Activated naive CD4-positive, alpha-beta T cell treated with anti-CD3 and anti-CD28 coated beads for 36 hours (primary cell): ENCODE measurements around the gene PLD3. TPM values are rescaled to one million over a fixed set of nuclear protein-coding genes. Genes with fewer than 3 reads are reported as not detected.

Source experiments
- CTCF ChIA-PET: fragments of 350-600 bp; sonication (Branson Sonifier 250); formaldehyde crosslinking; loops from one replicate; lab custom pipeline; 2021; ENCODE audit warnings: antibody characterized with exemption; lab: Charles Lee
- DNase-seq: peaks from one replicate; pipeline ENCODE4 v3.0.0-alpha.2; 2020
- H3K27ac Mint-ChIP-seq: one replicate; pipeline ENCODE4 v1.8.0; 2021; ENCODE audit warnings: mild to moderate bottlenecking, mixed read lengths
- H3K27me3 Mint-ChIP-seq: one replicate; pipeline ENCODE4 v1.8.0; 2021; ENCODE audit warnings: low read depth, mixed read lengths
- H3K36me3 Mint-ChIP-seq: one replicate; pipeline ENCODE4 v1.8.0; 2021; ENCODE audit warnings: low read depth, mixed read lengths
- H3K4me1 Mint-ChIP-seq: one replicate; pipeline ENCODE4 v1.8.0; 2021; ENCODE audit warnings: low read depth, mixed read lengths
- H3K4me3 Mint-ChIP-seq: one replicate; pipeline ENCODE4 v1.8.0; 2021; ENCODE audit warnings: mild to moderate bottlenecking, moderate library complexity, mixed read lengths
- H3K9me3 Mint-ChIP-seq: one replicate; pipeline ENCODE4 v1.8.0; 2021; ENCODE audit warnings: mixed read lengths
- intact Hi-C: fragments of 100-400 bp; cut with micrococcal nuclease; formaldehyde crosslinking; loops from one replicate; pipeline ENCODE4 v1.15.1; 2023
- total RNA-seq, 2 experiments: library from RNA; stranded (reverse); gene quantifications; one replicate each; pipeline ENCODE4 v1.2.3, GENCODE V29; 2021

Gene PLD3
- total RNA-seq, 2 experiments from 2014 or later, result 57.6 to 58.2 TPM

DNA sequence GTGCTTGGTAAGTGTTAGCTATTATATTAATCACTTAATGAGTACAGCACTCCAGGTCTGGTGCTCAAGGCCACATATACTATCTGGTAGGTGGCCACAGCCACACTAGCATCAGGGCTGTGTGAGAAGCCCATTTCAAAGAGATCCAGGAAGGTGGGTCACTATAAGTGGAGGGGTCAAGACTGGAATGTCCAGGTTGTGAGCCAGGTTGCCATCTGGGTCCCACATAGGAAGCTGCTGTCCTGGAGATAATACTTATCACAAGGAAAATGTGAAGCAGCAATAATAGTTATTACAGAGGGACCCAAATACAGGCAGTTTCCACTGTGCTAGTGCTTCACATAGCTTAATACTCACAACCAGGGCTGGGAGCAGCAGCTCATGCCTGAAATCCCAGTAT, 13.4 kb upstream of the PLD3 start:
- CTCF ChIA-PET, result no interaction called here
- Mint-ChIP-seq H3K4me1 (no peaks in the 10 kb centered on the region), H3K36me3 (peaks cover 37% of the 10 kb centered on the region), H3K27me3 (no peaks in the 10 kb centered on the region), H3K27ac (no peak overlapping the region), H3K9me3 (no peaks in the 10 kb centered on the region), H3K4me3 (no peak overlapping the region)
- no peak for DNase-seq
- intact Hi-C loops, result no loop called here

- Mint-ChIP-seq H3K27me3 (no peaks in the 10 kb centered on the region), H3K9me3 (no peaks in the 10 kb centered on the region), H3K36me3 (peaks cover 36% of the 10 kb centered on the region), H3K4me3 (no peak overlapping the region), H3K4me1 (no peaks in the 10 kb centered on the region), H3K27ac (no peak overlapping the region)
- CTCF ChIA-PET, result no interaction called here
- intact Hi-C loops, result no loop called here
- DNase-seq, result no peak
Measured at GRCh38 chr19:40335855-40336600, 12.5 kb upstream of the PLD3 start.

- CTCF ChIA-PET, result no interaction called here
- Mint-ChIP-seq H3K9me3 (no peaks in the 10 kb centered on the region), H3K4me3 (no peak overlapping the region), H3K27me3 (no peaks in the 10 kb centered on the region), H3K4me1 (no peaks in the 10 kb centered on the region), H3K27ac (no peak overlapping the region), H3K36me3 (peaks cover 31% of the 10 kb centered on the region)
- no peak for DNase-seq
- intact Hi-C loops, result no loop called here
Measured at GRCh38 chr19:40336601-40336900, 11.9 kb upstream of the PLD3 start.

DNA sequence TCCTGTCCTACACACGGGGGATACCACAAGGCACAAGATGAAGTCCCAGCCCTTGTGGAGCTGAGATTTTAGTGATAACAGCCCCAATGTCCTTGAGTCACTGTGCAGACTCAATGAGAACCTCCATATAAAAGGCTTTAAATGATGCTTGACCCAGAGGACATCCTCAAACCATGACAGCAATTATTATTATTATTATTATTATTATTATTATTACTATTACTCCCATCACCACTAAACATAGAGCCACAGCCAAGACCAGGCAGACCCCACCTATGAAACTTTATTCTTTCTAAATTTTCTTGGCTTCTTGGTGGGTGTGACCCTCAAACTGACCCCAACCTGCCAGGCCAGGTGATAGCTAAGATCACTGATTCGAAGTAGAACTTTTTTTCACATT, 11.4 kb upstream of the PLD3 start:
- intact Hi-C loops, result no loop called here
- Mint-ChIP-seq H3K9me3 (no peaks in the 10 kb centered on the region), H3K4me1 (no peaks in the 10 kb centered on the region), H3K4me3 (no peak overlapping the region), H3K36me3 (peaks cover 29% of the 10 kb centered on the region), H3K27ac (no peak overlapping the region), H3K27me3 (no peaks in the 10 kb centered on the region)
- no peak for DNase-seq
- CTCF ChIA-PET, result interaction anchor here (0.5 kb wide), 1 partner anchor 31 kb away, joined by 3 read pairs; no protein-coding TSS in a partner anchor

GRCh38 chr19:40337594-40337993, 10.9 kb upstream of the PLD3 start:
- no peak for DNase-seq
- H3K4me3 Mint-ChIP-seq, result no peak overlapping the region
- H3K27me3 Mint-ChIP-seq, result no peaks in the 10 kb centered on the region
- H3K9me3 Mint-ChIP-seq, result no peaks in the 10 kb centered on the region
- CTCF ChIA-PET, result no interaction called here
- intact Hi-C loops, result no loop called here
- peaks cover 27% of the 10 kb centered on the region for H3K36me3 Mint-ChIP-seq
- H3K4me1 Mint-ChIP-seq, result no peaks in the 10 kb centered on the region
- H3K27ac Mint-ChIP-seq, result no peak overlapping the region

DNA sequence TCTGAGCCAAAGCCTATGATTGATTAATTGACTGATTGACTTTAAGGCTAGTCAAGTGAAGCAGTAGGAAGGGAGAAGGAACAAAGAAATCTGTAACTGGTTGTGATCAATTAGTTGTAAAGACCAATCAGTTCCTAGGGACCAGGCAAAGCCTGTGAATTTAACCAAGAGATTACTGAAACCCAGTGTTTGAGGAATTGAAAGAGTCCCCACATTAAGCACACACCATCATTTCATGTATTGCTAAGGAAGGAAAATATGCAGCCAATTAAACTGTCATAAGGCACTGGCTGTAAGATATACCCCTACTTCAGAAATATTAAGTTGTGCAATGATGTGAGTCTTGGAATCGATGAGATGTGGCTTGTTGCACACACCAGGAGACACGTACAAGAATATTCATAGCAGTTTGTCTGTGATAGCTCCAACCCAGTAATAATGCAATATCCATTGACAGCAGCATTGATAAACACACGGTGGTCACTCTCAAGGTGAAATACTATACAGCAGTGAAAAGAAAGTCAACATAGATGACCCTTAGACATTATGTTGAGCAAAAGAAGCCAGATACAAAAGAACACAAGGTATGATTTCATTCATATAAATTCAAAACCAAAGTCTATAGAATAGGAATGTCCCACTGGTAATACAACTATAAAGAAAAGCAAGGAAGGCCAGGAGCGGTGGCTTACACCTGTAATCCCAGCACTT, 9.3 kb upstream of the PLD3 start:
- no peaks in the 10 kb centered on the region for H3K27me3 Mint-ChIP-seq
- no peak for DNase-seq
- H3K4me1 Mint-ChIP-seq, result no peaks in the 10 kb centered on the region
- intact Hi-C loops, result no loop called here
- CTCF ChIA-PET, result no interaction called here
- peaks cover 19% of the 10 kb centered on the region for H3K36me3 Mint-ChIP-seq
- no peaks in the 10 kb centered on the region for H3K9me3 Mint-ChIP-seq
- H3K27ac Mint-ChIP-seq, result no peak overlapping the region
- H3K4me3 Mint-ChIP-seq, result no peak overlapping the region

GRCh38 chr19:40341601-40342482, 6.7 kb upstream of the PLD3 start:
- H3K4me3 Mint-ChIP-seq, result no peak overlapping the region
- intact Hi-C loops, result no loop called here
- CTCF ChIA-PET, result interaction anchor here (0.6 kb wide), 1 partner anchor 831 kb away, joined by 6 read pairs; no protein-coding TSS in a partner anchor
- no peaks in the 10 kb centered on the region for H3K9me3 Mint-ChIP-seq
- H3K27me3 Mint-ChIP-seq, result no peaks in the 10 kb centered on the region
- no peak for DNase-seq
- H3K36me3 Mint-ChIP-seq, result peaks cover 10% of the 10 kb centered on the region
- no peak overlapping the region for H3K27ac Mint-ChIP-seq
- peaks cover 5% of the 10 kb centered on the region for H3K4me1 Mint-ChIP-seq

DNA sequence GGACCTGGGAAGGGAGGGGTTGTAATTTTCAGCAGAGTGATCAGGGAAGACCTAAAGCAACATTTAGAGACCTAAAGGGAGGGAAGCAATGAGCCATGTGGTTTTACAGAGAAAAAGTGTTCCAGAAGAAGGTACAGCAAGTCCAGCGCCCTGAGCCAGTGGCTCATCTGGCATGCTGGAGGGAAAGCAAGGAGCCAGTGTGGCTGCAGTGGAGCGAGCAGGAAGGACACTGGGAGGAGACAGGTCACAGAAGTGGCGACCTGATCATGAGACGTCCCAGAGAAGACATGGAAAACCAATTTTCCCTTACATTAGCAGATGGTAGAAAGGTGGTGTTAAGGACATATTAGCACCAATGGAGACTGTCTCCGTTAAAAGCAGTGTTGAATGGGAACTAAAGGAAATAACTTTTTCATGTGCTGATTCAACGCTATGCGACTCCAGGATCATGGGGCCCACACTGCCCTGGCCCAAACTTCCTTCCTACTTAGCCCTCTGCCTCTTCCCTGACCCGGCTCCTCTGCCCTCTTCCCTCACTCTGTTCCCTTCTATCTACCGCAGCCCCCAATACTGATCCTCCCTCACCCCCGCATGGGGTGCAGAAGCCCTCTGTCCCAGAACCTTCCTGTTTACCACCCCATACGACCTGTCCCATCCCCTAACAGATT, 5.7 kb upstream of the PLD3 start:
- Mint-ChIP-seq H3K4me3 (no peak overlapping the region), H3K27me3 (no peaks in the 10 kb centered on the region), H3K36me3 (peaks cover 9% of the 10 kb centered on the region), H3K9me3 (no peaks in the 10 kb centered on the region), H3K27ac (no peak overlapping the region), H3K4me1 (peaks cover 11% of the 10 kb centered on the region)
- no peak for DNase-seq
- intact Hi-C loops, result no loop called here
- CTCF ChIA-PET, result no interaction called here

DNA sequence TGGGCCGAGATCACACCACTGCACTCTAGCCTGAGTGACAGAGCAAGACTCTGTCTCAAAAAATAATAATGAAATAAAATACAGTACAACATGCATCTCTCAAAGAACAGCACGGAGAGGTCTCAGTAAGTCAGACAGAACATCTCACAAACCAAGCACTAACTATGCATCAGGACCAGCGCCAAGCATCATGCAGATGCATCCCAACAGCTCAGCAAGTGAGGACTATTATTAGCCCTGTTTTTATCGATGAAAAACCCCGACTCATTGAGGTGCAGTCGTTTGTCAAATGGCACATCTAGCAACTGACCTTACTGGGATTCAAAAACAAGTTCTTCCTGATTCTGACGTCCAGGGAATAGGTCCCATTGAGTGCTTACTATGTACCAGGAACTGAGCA, 4.1 kb upstream of the PLD3 start:
- CTCF ChIA-PET, result interaction anchor here (0.5 kb wide), 1 partner anchor 317 kb away, joined by 3 read pairs; no protein-coding TSS in a partner anchor
- Mint-ChIP-seq H3K4me3 (no peak overlapping the region), H3K9me3 (no peaks in the 10 kb centered on the region), H3K4me1 (peaks cover 18% of the 10 kb centered on the region), H3K27ac (no peak overlapping the region), H3K27me3 (no peaks in the 10 kb centered on the region), H3K36me3 (peaks cover 2% of the 10 kb centered on the region)
- intact Hi-C loops, result no loop called here
- no peak for DNase-seq

- Mint-ChIP-seq H3K4me1 (peaks cover 29% of the 10 kb centered on the region), H3K27ac (peak overlapping the region; percentile 69), H3K27me3 (no peaks in the 10 kb centered on the region), H3K9me3 (no peaks in the 10 kb centered on the region), H3K36me3 (peaks cover 1% of the 10 kb centered on the region), H3K4me3 (peak overlapping the region; percentile 89)
- CTCF ChIA-PET, result no interaction called here
- DNase-seq, result peak; percentile 34
- intact Hi-C loops, result loop anchor here (1.0 to 5.0 kb wide), 9 partner anchors 54 to 448 kb away; partner anchors contain the start of genes AKT2, EGLN2, SERTAD1 and ZNF546
Measured at GRCh38 chr19:40348961-40349507, 539 bp downstream of the PLD3 start.

DNA sequence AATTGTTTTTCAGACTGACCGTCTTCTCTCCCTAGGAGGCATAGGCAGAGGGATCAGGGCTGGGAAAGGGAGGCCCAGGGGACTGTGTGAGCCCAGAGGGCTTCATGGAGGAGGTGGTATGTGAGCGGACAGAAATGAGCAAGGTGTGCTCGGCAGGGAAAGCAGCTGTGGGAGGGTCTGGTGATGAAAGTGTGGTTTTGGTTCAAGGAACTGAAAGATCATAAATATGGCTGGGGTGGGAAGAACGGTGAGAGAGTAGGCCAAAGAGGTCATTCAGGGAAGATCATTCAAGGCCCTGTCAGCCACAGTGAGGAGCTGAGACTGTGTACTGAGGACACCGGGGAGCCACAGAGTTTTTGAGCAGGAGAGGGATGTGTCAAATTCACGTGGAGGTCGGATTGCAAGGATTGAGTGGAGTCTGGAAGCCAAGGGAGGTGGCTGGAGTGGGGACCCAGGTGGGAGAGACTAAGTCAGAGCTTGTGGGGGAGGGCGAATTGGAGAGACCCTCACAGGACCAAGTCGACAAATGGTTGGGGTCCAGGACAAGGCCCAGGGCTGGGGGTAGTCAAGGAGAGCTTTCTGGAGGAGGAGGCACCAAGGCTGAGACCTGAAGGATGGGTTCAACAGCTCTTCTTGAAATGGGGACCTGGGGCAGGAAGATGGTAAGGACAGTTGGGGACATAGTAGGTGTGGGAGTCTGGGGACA, 7.6 kb downstream of the PLD3 start:
- intact Hi-C loops, result no loop called here
- Mint-ChIP-seq H3K36me3 (peaks cover 5% of the 10 kb centered on the region), H3K9me3 (no peaks in the 10 kb centered on the region), H3K27ac (no peak overlapping the region), H3K4me1 (peaks cover 10% of the 10 kb centered on the region), H3K4me3 (no peak overlapping the region), H3K27me3 (no peaks in the 10 kb centered on the region)
- CTCF ChIA-PET, result interaction anchor here (1.1 to 2.1 kb wide), 2 partner anchors 51 to 64 kb away, joined by 7 to 11 read pairs; no protein-coding TSS in a partner anchor
- no peak for DNase-seq
